Esophagus muscularis mucosa (tissue), 4 donors: ENCODE results near the gene PLEKHM3. TPM values are rescaled to one million over a fixed set of nuclear protein-coding genes. Genes with fewer than 3 reads are reported as not detected.

Experiments used
- DNase-seq: peaks from one replicate; pipeline ENCODE4 v3.0.0-alpha.2; 2017; ENCODE audit errors: extremely low spot score
- H3K27ac ChIP-seq, 4 donors: fragments of 200-600 bp; sonication (generic); replicated peaks in 1 of 4; 1 replicate in 3 of 4; 2 replicates in 1 of 4; pipeline ENCODE4 v1.5.1; 2016 to 2019; ENCODE audit warnings: mild to moderate bottlenecking in 1 of 4
- H3K27me3 ChIP-seq, 4 donors: fragments of 200-600 bp; sonication (generic); one replicate each; pipeline versions ENCODE4 v1.5.1 to v1.6.0; 2016 to 2019
- H3K36me3 ChIP-seq, 4 donors: fragments of 200-600 bp; sonication (generic); one replicate each; pipeline ENCODE4 v1.5.1; 2016 to 2019
- H3K4me1 ChIP-seq, 4 donors: fragments of 200-600 bp; sonication (generic); one replicate each; pipeline ENCODE4 v1.5.1; 2016 to 2019
- H3K4me3 ChIP-seq, 4 donors: fragments of 200-600 bp; sonication (generic); 1 replicate in 2 of 4; 2 replicates in 2 of 4; pipeline ENCODE4 v1.5.1; 2016 to 2019; ENCODE audit warnings: mild to moderate bottlenecking in 4 of 4, moderate library complexity in 1 of 4
- H3K9me3 ChIP-seq, 4 donors: fragments of 200-600 bp; sonication (generic); 1 replicate in 3 of 4; 2 replicates in 1 of 4; pipeline ENCODE4 v1.5.1; 2016 to 2019
- EP300 ChIP-seq: sonication (generic); formaldehyde crosslinking; IDR thresholded peaks from one replicate; pipeline ENCODE4 v1.6.1; 2017; ENCODE audit warnings: antibody characterized with exemption
- POLR2A ChIP-seq: fragments of 450-650 bp; IDR thresholded peaks from one replicate; pipeline ENCODE4 v1.6.1; 2017; ENCODE audit warnings: antibody characterized with exemption, moderate library complexity, mild to moderate bottlenecking, low read depth
- POLR2AphosphoS5 ChIP-seq, 2 donors: sonication (generic); formaldehyde crosslinking; IDR thresholded peaks; one replicate each; pipeline ENCODE4 v1.6.1; 2017; ENCODE audit warnings: antibody characterized with exemption in 2 of 2
- WGBS: methylation state at CpG from one replicate; pipeline ENCODE4 v1.1.5; 2018; 5-methylcytosine and 5-hydroxymethylcytosine counted together
- intact Hi-C: fragments of 100-400 bp; cut with DNase I; formaldehyde crosslinking; loops from one replicate; pipeline ENCODE4 v1.15.1; 2023
- total RNA-seq, 4 donors: library from RNA; depleted of rRNA; stranded (reverse); fragments of >200 nt; gene quantifications; one replicate each; pipeline versions ENCODE4 v1.1.0 to v1.2.1, GENCODE V29; 2016
- TF ChIP-seq, protein P1 (sequence below), 3 experiments: fragments of 200-600 bp in 2 of 3; fragments of 450-650 bp in 1 of 3; sonication (generic) in 2 of 3; IDR thresholded peaks; one replicate each; pipeline ENCODE4 v1.5.1; 2017 to 2019; ENCODE audit warnings: antibody characterized with exemption in 3 of 3, mild to moderate bottlenecking in 2 of 3, moderate library complexity in 1 of 3

The PLEKHM3 gene
- total RNA-seq, 4 donors from 2014 or later = 24.8 to 34.5 (median 31.1) TPM

- Histone ChIP-seq H3K4me3 (no peak overlapping the region), H3K27ac (no peak overlapping the region), H3K36me3 (no peaks in the 10 kb centered on the region), H3K9me3 (no peaks in the 10 kb centered on the region), H3K4me1 (peaks cover 0 to 6% (median 0%) of the 10 kb centered on the region in 4 donors), H3K27me3 (no peaks in the 10 kb centered on the region)
- WGBS = 73% methylated on average over 5 of the region's 5 CpGs
- intact Hi-C loops = no loop called here
- no peak for DNase-seq
- TF ChIP-seq, protein P1, sequence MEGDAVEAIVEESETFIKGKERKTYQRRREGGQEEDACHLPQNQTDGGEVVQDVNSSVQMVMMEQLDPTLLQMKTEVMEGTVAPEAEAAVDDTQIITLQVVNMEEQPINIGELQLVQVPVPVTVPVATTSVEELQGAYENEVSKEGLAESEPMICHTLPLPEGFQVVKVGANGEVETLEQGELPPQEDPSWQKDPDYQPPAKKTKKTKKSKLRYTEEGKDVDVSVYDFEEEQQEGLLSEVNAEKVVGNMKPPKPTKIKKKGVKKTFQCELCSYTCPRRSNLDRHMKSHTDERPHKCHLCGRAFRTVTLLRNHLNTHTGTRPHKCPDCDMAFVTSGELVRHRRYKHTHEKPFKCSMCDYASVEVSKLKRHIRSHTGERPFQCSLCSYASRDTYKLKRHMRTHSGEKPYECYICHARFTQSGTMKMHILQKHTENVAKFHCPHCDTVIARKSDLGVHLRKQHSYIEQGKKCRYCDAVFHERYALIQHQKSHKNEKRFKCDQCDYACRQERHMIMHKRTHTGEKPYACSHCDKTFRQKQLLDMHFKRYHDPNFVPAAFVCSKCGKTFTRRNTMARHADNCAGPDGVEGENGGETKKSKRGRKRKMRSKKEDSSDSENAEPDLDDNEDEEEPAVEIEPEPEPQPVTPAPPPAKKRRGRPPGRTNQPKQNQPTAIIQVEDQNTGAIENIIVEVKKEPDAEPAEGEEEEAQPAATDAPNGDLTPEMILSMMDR (IDR thresholded peaks at IDR 0.05) = no peak
- TF ChIP-seq POLR2A (no peak), POLR2AphosphoS5 (IDR thresholded peaks at IDR 0.05) (no peak)
Observed at GRCh38 chr2:207805566-207806226, 219.6 kb downstream of the PLEKHM3 start.

DNA sequence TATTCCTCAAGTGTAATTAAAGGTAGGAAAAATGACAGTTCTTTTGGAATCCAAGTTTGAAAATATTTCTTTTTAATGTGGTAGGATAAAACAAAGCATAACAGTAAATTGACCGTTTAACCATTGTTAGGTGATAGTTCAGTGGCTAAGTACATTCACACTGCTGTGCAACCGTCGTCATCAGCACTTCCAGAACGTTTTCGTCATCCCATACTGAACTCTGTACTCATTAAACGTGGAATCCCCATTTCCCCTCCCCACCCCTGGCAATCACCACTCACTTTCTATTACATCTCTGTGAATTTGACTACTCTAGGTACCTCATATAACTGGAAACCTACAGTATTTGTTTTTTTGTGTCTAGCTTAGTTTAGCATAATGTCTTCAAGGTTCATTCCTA is 222.7 kb downstream of the PLEKHM3 start:
- no peak for DNase-seq
- TF ChIP-seq EP300 (no peak), POLR2AphosphoS5 (IDR thresholded peaks at IDR 0.05) (no peak), POLR2A (no peak)
- TF ChIP-seq, protein P1 (IDR thresholded peaks at IDR 0.05) = no peak
- Histone ChIP-seq H3K36me3 (no peaks in the 10 kb centered on the region), H3K9me3 (no peaks in the 10 kb centered on the region), H3K4me1 (no peaks in the 10 kb centered on the region), H3K27me3 (no peaks in the 10 kb centered on the region), H3K4me3 (no peak overlapping the region), H3K27ac (no peak overlapping the region)
- intact Hi-C loops = no loop called here
- WGBS = 77% methylated on average over 6 of the region's 6 CpGs

DNA sequence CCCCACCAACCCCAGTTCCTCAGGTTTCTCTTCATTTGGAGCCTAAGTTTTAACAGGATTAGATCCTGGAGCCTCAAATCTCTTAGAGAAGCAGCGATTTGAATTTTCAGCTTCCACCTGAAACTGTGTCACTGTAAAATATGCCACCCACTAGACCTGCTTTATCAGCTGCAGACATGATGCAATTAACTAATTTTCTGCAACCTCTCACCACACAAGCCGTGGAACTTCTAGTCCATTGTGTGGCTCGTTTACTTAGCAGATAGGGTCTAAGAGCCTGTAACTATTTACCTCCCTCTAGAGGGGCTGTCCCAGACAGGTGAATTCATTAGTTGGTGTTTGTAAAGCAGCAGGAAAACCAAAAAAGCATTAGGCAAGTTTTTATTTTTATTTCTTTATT is 224.1 kb downstream of the PLEKHM3 start:
- 61% methylated on average over 3 of the region's 3 CpGs for WGBS
- Histone ChIP-seq H3K4me1 (peaks cover 10 to 11% (median 10%) of the 10 kb centered on the region in 4 donors), H3K36me3 (no peaks in the 10 kb centered on the region), H3K27ac (no peak overlapping the region), H3K4me3 (no peak overlapping the region), H3K27me3 (no peaks in the 10 kb centered on the region), H3K9me3 (no peaks in the 10 kb centered on the region)
- no peak for DNase-seq
- intact Hi-C loops = no loop called here
- TF ChIP-seq POLR2AphosphoS5 (IDR thresholded peaks at IDR 0.05) = no peak
- TF ChIP-seq, protein P1 (IDR thresholded peaks at IDR 0.05) = no peak
- TF ChIP-seq EP300 = no peak
- TF ChIP-seq POLR2A = no peak

DNA sequence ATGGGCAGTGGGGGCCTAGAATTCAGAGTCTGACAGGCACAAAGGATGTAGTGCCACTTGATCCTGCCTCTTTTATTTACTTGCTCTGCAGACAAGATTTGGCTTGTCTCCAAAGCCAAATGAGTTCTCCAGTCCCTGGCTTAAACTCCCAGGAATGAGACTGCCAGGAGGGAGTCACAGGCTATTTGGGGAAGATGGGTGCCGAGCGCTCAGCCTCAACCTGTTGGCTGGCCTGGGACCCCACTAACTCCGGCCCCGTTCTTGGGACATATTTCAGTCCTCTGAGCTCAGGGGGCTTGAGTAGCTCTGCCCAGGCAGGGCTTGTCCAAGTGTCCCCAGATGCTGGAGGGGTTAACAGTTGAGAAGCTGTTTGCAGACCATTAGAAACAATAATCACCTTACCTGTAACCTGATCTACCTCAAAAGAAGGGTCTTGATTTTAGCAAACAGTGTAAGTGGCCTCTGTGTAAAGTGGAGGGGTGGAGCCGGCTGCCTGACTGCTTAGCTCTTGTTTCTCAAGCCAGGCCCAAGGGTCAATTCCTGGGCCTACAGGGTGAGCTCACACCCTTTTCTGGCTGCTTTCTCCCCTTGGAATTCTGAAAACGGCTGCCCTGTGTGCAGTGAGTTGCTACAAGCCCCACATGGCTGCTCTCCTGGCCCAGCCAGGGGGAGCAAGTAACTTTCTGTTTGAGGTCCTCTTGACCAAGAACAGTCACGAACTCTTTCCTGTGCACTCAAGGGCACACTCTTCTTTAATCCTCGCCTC is 228.6 kb downstream of the PLEKHM3 start:
- 58% methylated on average over 6 of the region's 8 CpGs for WGBS
- no peak for DNase-seq
- TF ChIP-seq POLR2AphosphoS5 (IDR thresholded peaks at IDR 0.05) (no peak), POLR2A (no peak), EP300 (no peak)
- TF ChIP-seq, protein P1 (IDR thresholded peaks at IDR 0.05) = no peak
- intact Hi-C loops = no loop called here
- Histone ChIP-seq H3K9me3 (no peaks in the 10 kb centered on the region), H3K36me3 (no peaks in the 10 kb centered on the region), H3K27me3 (no peaks in the 10 kb centered on the region), H3K4me1 (peaks cover 11 to 16% (median 14%) of the 10 kb centered on the region in 4 donors), H3K27ac (no peak overlapping the region), H3K4me3 (no peak overlapping the region)
